GM10248 (cell line): ENCODE results near the gene STOM.

Source experiments
- CTCF ChIA-PET: fragments of 300-600 bp; sonication (Branson Sonifier 250); formaldehyde crosslinking; extraction: SDS; loops from one replicate; lab custom pipeline; 2021; ENCODE audit warnings: antibody characterized with exemption; lab: Yijun Ruan, JAX
- POLR2A ChIA-PET: fragments of 350-650 bp; sonication (Branson Sonifier 250); formaldehyde crosslinking; extraction: SDS; loops from one replicate; lab custom pipeline; 2020; ENCODE audit warnings: antibody characterized with exemption; lab: Yijun Ruan, JAX
- DNase-seq: peaks from one replicate; pipeline ENCODE4 v3.0.0; 2012; ENCODE audit errors: extremely low spot score
- CTCF ChIP-seq: IDR thresholded peaks from 2 replicates; pipeline ENCODE4 v1.5.1; 2012; ENCODE audit warnings: mild to moderate bottlenecking, low read depth; ENCODE audit errors: extremely low read depth, missing control alignments, control extremely low read depth

Gene STOM

GRCh38 chr9:121289772-121290370 lies 80.2 kb downstream of the STOM start:
- CTCF ChIA-PET, result interaction anchor here (0.8 to 3.0 kb wide), 3 partner anchors 11 to 30 kb away, joined by 3 to 13 read pairs (median 6); no protein-coding TSS in a partner anchor
- DNase-seq, result no peak
- TF ChIP-seq CTCF, result no peak
- POLR2A ChIA-PET, result no interaction called here

GRCh38 chr9:121289026-121289771 lies 80.9 kb downstream of the STOM start:
- no peak for TF ChIP-seq CTCF
- no peak for DNase-seq
- ChIA-PET CTCF (interaction anchor here (0.8 to 3.0 kb wide), 3 partner anchors 11 to 31 kb away, joined by 3 to 13 read pairs (median 6); no protein-coding TSS in a partner anchor), POLR2A (no interaction called here)
